ENCODE data around the gene SEPTIN8.
A peak's percentile ranks its signal among the peaks of the same experiment; 100 is the strongest.

The SEPTIN8 gene

DNA sequence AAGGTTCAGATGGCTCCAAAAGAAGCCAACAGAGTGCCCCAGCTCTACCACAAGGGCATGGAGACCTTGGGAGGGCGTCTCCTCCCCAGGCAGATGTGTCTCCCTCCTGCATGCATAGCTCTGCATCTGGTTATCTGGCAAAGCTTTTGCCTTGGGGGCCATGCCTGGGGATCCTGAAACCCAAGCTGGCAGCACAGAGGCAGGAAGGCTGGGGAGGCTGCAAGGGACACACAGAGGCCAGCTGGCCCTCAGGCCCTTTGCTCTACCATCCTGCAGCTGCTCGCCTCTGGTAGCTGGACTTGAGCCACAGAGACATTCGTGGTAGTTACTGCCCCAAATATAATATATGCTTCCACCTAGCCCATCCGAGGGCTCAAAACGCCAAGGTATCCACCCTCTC, 3.9 kb downstream of the SEPTIN8 start:
- ATAC-seq (replicated peaks) (no peak), DNase-seq (no peak)
- no peaks in the 10 kb centered on the region for H3K9me3 Mint-ChIP-seq
- H3K27ac Mint-ChIP-seq: no peak overlapping the region
- peaks cover 1% of the 10 kb centered on the region for H3K36me3 Mint-ChIP-seq (ENCODE audit: insufficient read depth)
- no peaks in the 10 kb centered on the region for H3K27me3 Mint-ChIP-seq
- H3K4me1 Mint-ChIP-seq (ENCODE audit: low read depth in 2 of 2): peaks cover 16 to 30% of the 10 kb centered on the region in 2 donors
- no peak overlapping the region for H3K4me3 Mint-ChIP-seq

DNA sequence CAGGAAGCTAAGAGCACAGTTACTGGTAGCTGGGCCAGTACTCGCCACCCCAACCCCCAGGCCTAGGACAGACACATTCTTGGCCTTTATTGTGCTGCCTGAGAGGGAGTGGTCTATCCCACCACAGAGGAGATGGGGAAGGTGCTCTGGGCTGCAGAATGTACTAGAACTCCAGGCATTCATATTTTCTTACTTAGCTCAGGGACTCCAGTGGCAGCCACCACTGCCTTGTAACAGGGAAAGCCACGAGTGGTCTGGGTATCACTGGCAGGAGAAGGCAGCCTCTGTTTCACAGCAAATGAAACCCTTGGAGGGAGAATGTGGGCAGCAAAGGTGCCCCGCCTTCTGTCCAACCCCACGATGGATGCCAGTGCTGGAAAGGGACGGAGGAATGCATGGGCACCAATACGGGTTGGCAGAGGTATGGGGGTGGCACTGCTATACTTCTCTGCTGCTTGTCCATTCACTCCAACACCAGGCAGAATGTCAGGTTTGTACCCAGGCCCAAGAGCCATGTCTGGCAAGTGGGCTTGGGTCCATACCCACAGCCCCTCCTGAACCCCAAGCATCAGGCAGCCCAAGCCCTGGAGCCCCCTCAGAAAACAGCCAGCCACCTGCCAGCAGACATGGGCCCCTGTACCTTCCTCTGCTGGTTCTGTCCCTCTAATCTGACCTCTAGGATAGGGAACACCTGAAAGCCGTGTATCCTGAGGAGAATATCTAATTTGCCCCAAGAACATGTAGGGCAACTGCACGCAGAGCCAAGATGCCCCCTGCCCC, 4.6 kb downstream of the SEPTIN8 start:
- Mint-ChIP-seq H3K36me3 (ENCODE audit: insufficient read depth) (no peaks in the 10 kb centered on the region), H3K4me1 (ENCODE audit: low read depth in 2 of 2) (peaks cover 13 to 27% of the 10 kb centered on the region in 2 donors), H3K27ac (no peak overlapping the region), H3K4me3 (no peak overlapping the region), H3K27me3 (no peaks in the 10 kb centered on the region), H3K9me3 (no peaks in the 10 kb centered on the region)
- ATAC-seq (replicated peaks) (no peak), DNase-seq (no peak)

DNA sequence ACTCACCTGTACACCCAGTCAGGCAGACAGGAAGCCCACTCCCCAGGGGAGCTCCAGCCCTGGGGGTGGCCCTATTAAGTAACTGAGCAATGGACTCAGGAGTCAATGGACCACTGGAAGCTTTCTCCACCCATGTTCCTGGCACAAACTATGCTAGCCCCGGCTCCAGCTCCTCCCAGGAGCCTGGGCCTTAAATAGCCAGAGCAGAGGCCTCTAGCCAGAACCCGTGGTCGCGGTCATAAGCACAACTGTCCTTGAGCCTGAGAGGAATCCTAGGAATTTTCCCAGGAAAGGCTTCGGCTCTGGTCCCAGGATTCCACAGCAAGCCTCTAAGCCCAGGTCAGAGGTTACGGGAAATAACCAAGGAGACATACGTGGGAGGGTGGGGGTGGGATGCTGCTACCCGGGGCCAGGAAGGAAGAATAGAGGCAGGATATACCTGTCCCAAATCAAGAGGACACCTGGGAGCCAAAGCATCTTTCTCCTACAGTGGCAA, 5.5 kb downstream of the SEPTIN8 start:
- peaks cover 20 to 29% of the 10 kb centered on the region in 2 donors for H3K4me1 Mint-ChIP-seq (ENCODE audit: low read depth in 2 of 2)
- H3K9me3 Mint-ChIP-seq: no peaks in the 10 kb centered on the region
- ATAC-seq (replicated peaks) (no peak), DNase-seq (no peak)
- H3K27me3 Mint-ChIP-seq: no peaks in the 10 kb centered on the region
- peak overlapping the region in 1 of 2 donors; percentile 46 for H3K27ac Mint-ChIP-seq
- H3K4me3 Mint-ChIP-seq: no peak overlapping the region
- no peaks in the 10 kb centered on the region for H3K36me3 Mint-ChIP-seq (ENCODE audit: insufficient read depth)

DNA sequence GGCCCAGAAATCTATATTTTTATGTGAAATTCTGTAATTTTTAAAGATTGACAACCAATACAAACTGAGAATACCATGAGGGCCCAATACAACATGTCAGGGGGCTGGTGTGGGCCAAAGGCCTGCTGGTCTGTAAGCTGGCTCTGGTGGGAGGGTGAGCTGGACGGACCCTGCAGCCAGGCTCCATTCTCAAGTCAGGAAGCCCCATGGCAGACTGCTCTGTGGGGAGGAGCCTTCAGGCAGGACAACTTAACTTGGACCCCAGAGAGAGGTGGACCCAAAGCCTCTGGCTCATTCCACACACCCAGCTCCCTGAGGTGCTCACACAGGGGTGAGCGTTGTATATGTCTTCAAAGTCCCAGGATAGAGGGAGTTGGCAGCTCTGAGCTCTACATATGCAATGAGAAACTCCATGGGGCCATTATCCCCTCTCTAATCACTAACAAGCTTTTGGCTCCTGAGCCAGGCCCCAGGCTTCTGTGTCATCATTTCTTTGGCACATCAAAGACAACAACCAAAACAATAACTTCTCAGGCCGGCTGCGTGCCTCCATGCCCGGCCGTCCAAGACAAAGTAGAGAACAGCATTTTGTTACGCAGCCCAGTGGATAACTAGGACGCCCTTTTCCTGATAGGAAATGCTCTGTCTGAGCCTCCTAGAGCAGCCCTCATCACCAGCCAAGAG, 6.4 kb downstream of the SEPTIN8 start:
- Mint-ChIP-seq H3K4me1 (ENCODE audit: low read depth in 2 of 2) (peaks cover 16 to 26% of the 10 kb centered on the region in 2 donors), H3K27me3 (no peaks in the 10 kb centered on the region), H3K9me3 (no peaks in the 10 kb centered on the region), H3K4me3 (no peak overlapping the region), H3K27ac (peak overlapping the region in 1 of 2 donors; percentile 46), H3K36me3 (ENCODE audit: insufficient read depth) (no peaks in the 10 kb centered on the region)
- DNase-seq (no peak), ATAC-seq (replicated peaks) (no peak)

DNA sequence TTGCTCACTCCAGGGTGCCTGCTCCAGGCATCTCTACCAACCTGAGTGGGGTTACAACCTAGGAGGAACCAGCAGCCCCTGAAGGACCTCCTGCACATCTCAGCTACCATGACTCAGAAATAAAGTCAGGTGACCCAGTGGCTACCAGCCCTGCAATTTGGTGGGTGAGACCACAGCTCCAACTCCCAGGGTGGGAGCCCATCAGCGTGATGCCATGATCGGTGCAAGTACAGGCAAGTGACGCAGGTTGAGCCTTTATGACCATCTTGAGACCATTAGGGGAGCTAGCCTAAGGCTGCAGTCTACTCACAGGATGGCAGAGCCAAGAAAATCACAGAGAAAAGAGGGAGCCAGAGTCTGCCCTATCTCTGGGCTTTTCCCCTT, 8.6 kb downstream of the SEPTIN8 start:
- DNase-seq: no peak
- ATAC-seq (replicated peaks): no peak
- H3K4me1 Mint-ChIP-seq (ENCODE audit: low read depth in 2 of 2): peaks cover 7 to 11% of the 10 kb centered on the region in 2 donors
- H3K27ac Mint-ChIP-seq: peak overlapping the region in 1 of 2 donors; percentile 23
- no peak overlapping the region for H3K4me3 Mint-ChIP-seq
- H3K27me3 Mint-ChIP-seq: no peaks in the 10 kb centered on the region
- H3K9me3 Mint-ChIP-seq: no peaks in the 10 kb centered on the region
- peaks cover 1% of the 10 kb centered on the region for H3K36me3 Mint-ChIP-seq (ENCODE audit: insufficient read depth)

DNA sequence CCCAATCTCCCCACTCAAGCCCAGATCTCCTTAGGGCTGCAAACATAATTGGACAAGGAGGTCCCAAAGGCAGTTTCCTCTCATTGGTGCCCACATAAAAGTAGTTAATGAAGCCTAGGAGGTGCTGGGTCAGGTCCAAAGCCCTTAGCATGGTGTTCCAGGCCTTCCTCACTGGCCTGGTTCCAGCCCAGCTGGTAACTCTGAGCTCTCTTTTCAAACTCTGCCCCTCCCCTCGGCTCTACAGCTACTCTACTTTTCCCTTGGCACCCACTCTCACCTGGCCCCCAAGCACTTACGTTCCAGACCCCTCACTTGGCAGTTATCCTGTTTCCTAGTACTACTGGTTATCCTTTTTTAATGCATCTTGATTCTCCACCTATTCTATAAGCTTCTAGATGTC, 9.9 kb downstream of the SEPTIN8 start:
- ATAC-seq (replicated peaks) (no peak), DNase-seq (no peak)
- Mint-ChIP-seq H3K4me1 (ENCODE audit: low read depth in 2 of 2) (peaks cover 2 to 7% of the 10 kb centered on the region in 2 donors), H3K36me3 (ENCODE audit: insufficient read depth) (peaks cover 3% of the 10 kb centered on the region), H3K27me3 (no peaks in the 10 kb centered on the region), H3K4me3 (no peak overlapping the region), H3K27ac (no peak overlapping the region), H3K9me3 (no peaks in the 10 kb centered on the region)

DNA sequence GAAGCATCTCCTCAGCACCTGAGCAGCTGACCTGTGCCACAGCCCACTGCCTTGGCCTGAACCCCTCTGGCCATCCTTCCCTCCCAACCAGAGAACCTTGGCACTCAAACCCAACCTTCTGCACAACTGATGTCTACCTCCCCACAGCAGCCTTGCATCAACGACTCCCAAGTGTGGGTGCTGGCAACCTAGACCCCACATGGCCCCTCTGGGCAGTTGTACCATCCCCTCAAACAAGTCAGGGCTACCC, 10.3 kb downstream of the SEPTIN8 start:
- peaks cover 3% of the 10 kb centered on the region for H3K36me3 Mint-ChIP-seq (ENCODE audit: insufficient read depth)
- H3K27ac Mint-ChIP-seq: no peak overlapping the region
- no peak for ATAC-seq (replicated peaks)
- no peaks in the 10 kb centered on the region for H3K9me3 Mint-ChIP-seq
- H3K4me3 Mint-ChIP-seq: no peak overlapping the region
- no peak for DNase-seq
- peaks cover 1 to 7% of the 10 kb centered on the region in 2 donors for H3K4me1 Mint-ChIP-seq (ENCODE audit: low read depth in 2 of 2)
- no peaks in the 10 kb centered on the region for H3K27me3 Mint-ChIP-seq

DNA sequence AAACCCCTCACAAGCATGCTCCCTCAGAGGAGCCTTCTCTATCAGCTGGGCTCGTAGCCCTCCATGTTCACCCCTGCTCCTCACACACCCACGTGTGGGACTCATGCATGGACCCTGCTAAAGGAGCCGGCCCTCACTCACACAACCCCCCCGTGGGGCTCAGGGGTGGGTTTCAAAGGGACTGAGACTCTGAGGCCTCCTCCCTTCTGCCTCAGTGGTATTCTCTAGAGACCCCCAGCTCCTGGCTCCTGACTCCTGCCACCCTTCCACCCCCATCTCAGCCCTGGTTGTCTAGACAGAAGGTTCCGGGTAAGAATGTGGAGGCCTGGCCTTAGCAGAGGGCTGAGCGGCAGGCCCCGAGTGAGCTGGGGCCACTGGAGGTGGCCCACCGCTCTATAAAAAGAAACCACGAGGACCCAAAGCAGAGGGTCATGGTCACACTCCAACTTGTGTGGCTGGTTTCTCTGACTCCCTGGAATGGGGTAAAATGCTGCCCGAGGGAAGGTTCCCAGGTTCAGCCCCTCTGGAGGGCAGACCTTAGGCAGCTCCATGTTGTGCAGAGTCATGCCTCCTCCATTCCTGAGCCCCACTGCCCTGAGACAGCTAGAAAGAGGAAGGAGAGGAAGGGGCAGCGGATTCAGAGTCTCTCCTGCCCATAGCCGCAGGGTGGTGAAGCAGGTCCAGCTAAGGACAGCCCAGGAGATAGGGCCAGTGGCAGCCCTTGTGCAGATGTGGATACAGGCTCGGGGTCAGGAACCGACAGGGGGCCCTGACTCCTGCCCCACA, 10.8 kb downstream of the SEPTIN8 start:
- H3K4me3 Mint-ChIP-seq: no peak overlapping the region

DNA sequence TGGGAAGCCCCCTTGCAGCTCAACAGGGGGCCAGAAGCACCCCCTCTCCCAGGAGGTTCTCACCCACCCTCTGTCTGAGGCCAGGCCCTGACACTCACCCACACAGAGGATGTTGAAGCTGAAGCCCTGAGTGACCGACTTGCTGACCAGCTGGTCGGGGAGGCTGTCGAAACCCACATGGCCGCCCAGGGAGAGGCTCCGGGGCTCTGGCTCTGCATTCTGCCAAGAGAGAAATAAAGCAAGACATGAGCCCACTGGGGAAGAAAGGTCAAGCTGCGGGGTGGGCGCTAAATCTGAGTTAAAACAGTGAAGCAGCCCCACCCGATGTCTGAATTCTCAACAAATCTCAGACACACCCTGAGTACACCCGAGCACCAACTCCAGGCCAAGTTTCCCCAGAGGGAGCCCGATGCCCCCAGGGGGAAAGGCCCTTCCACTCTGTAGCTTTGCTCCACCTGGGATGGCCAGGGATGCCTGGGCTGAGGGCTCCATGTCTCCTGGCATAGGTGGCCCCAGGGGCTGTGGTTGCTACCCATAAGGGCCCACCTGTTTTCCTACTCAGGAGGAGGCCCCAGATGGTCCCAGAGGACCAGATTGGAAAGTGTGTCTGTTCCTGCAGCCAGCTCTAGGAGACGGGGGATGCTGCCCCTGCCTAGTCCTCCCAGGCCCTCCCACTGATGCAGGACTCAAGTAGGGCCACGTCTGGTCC, 11.6 kb downstream of the SEPTIN8 start:
- DNase-seq (no peak), ATAC-seq (replicated peaks) (no peak)
- Mint-ChIP-seq H3K4me1 (ENCODE audit: low read depth in 2 of 2) (peaks cover 1 to 7% of the 10 kb centered on the region in 2 donors), H3K4me3 (no peak overlapping the region), H3K36me3 (ENCODE audit: insufficient read depth) (peaks cover 3% of the 10 kb centered on the region), H3K9me3 (no peaks in the 10 kb centered on the region), H3K27ac (no peak overlapping the region), H3K27me3 (no peaks in the 10 kb centered on the region)

More for the DNA sequence above, 10.8 kb downstream of the SEPTIN8 start:
- DNase-seq (no peak), ATAC-seq (replicated peaks) (no peak)
- Mint-ChIP-seq H3K27me3 (no peaks in the 10 kb centered on the region), H3K27ac (no peak overlapping the region), H3K4me1 (ENCODE audit: low read depth in 2 of 2) (peaks cover 1 to 7% of the 10 kb centered on the region in 2 donors), H3K36me3 (ENCODE audit: insufficient read depth) (peaks cover 3% of the 10 kb centered on the region), H3K9me3 (no peaks in the 10 kb centered on the region)

DNA sequence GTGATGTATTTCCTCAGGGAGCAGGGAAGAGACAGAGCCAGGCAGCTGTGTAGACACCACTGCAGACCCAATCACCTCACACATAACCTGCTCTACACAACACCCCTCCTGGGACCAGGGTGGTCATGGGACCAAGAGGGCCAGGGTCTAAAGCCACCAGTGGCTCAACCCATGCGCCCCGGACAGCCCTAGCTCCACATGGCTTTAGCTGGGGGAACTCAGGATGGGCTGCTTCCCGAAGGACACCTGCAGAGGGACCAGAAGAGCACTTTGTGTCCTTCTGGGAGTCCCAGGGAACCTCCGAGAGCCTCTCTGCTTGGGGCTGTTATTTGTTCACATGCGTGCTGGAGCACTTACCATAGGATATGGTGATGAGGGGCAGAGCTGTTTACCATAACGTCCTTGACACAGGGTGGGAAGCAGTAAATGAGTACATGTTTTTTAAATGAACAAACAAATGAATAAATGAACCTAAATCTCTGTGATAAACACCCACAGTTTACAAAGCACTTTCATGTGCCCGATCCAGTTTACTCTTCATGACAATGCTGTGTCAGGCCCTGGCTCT, 12.3 kb downstream of the SEPTIN8 start:
- no peak overlapping the region for H3K4me3 Mint-ChIP-seq
- no peaks in the 10 kb centered on the region for H3K9me3 Mint-ChIP-seq
- DNase-seq: no peak
- H3K36me3 Mint-ChIP-seq (ENCODE audit: insufficient read depth): peaks cover 3% of the 10 kb centered on the region
- ATAC-seq (replicated peaks): no peak
- H3K27ac Mint-ChIP-seq: no peak overlapping the region
- no peaks in the 10 kb centered on the region for H3K27me3 Mint-ChIP-seq
- H3K4me1 Mint-ChIP-seq (ENCODE audit: low read depth in 2 of 2): peaks cover 1 to 7% of the 10 kb centered on the region in 2 donors

DNA sequence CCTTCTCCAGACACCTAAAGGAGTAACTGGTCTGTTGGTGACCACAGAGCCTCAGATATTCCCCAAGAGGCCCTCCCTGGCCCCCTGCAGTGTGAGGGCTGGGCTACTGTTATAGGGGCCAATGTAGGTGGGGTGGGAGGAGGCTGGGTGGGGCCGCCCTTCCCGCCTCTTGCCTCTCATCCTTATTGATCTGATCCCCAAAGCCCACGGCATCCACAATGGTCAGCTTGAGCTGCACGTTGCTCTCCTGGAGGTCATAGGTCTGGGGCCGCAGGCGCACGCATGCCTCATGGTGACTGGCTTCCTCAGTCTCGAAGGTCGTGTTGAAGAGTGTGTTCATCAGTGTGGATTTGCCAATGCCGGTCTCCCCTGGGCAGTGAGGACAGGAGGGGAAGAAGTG, 13.0 kb downstream of the SEPTIN8 start:
- ATAC-seq (replicated peaks) (no peak), DNase-seq (no peak)
- Mint-ChIP-seq H3K4me3 (no peak overlapping the region), H3K4me1 (ENCODE audit: low read depth in 2 of 2) (peaks cover 1 to 7% of the 10 kb centered on the region in 2 donors), H3K9me3 (no peaks in the 10 kb centered on the region), H3K36me3 (ENCODE audit: insufficient read depth) (peaks cover 3% of the 10 kb centered on the region), H3K27ac (no peak overlapping the region), H3K27me3 (no peaks in the 10 kb centered on the region)

DNA sequence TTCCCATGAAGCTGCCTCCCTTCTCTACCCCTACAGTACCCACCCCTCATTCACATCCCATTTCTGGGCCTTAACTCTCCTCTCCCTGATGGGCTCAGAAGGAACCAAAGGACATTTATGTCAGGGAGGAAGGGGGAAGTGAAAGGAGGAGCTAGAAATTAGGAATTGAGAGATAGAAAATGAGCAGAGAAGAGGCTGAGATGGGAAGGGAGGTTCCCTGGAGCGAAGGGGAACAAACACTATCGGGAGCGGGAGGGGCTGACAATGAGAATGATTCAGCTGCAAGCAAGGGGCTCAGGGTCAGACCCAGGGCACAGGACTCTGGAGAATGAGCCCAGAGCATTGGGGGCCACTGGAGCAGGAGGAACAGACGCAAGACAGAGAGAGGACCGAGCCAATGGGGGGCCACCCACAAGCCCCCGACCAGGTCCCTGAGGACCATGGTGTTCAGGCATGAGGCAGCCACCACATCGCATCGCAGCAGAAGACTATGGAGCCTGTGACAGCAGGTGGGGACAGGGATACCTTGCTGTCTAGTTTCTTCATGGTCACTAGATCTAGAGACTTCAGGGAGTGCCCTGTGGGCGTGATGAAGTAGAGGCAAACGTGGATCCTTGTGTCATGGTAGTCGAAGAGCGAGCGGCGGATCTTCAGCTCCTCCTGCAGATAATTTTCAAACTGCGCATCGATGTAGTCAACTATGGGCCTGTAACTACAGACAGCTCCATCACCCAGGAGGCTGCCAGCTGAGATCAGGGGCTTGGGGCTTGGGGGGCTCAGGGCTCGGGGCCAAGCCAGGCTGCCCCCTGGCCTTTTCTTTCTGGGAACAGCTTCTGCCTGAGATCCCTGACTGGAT, 13.6 kb downstream of the SEPTIN8 start:
- peaks cover 7% of the 10 kb centered on the region for H3K36me3 Mint-ChIP-seq (ENCODE audit: insufficient read depth)
- H3K27me3 Mint-ChIP-seq: no peaks in the 10 kb centered on the region

More for the DNA sequence above, 13.6 kb downstream of the SEPTIN8 start:
- H3K4me3 Mint-ChIP-seq: no peak overlapping the region
- H3K27ac Mint-ChIP-seq: no peak overlapping the region
- H3K4me1 Mint-ChIP-seq (ENCODE audit: low read depth in 2 of 2): peaks cover 1 to 7% of the 10 kb centered on the region in 2 donors
- no peaks in the 10 kb centered on the region for H3K9me3 Mint-ChIP-seq
- DNase-seq (no peak), ATAC-seq (replicated peaks) (no peak)
